Panc1 (cell line): ENCODE data around the gene PSMB5.

ENCODE experiments used
- CTCF ChIP-seq: fragments of 450-650 bp; IDR thresholded peaks from 2 replicates; pipeline ENCODE4 v1.5.1; 2017; ENCODE audit warnings: mild to moderate bottlenecking
- POLR2AphosphoS5 ChIP-seq: IDR thresholded peaks from 2 replicates; pipeline ENCODE4 v1.6.1; 2012; ENCODE audit warnings: mild to moderate bottlenecking, low read depth, low read length, moderate library complexity
- REST ChIP-seq, 2 experiments: IDR thresholded peaks; 2 replicates each; pipeline ENCODE4 v1.6.1; 2011 to 2012; ENCODE audit warnings: low read depth in 2 of 2, control low read depth in 1 of 2, low read length in 1 of 2, mild to moderate bottlenecking in 1 of 2, moderate library complexity in 1 of 2; ENCODE audit not compliant: insufficient read depth in 1 of 2
- SIN3A ChIP-seq: IDR thresholded peaks from 2 replicates; pipeline ENCODE4 v1.6.1; 2012; ENCODE audit warnings: low read depth, mild to moderate bottlenecking, low read length, moderate library complexity, borderline replicate concordance; ENCODE audit not compliant: insufficient read depth
- TCF7L2 ChIP-seq: IDR thresholded peaks from 2 replicates; pipeline ENCODE4 v1.6.1; 2011; ENCODE audit warnings: mild to moderate bottlenecking, low read depth, low read length, inconsistent platforms

GRCh38 chr14:23077962-23078361, 43.3 kb upstream of the PSMB5 start:
- no peak for TF ChIP-seq CTCF
- no peak for TF ChIP-seq POLR2AphosphoS5
- TF ChIP-seq SIN3A: no peak
- TF ChIP-seq REST (IDR thresholded peaks at IDR 0.05; ENCODE audit: insufficient read depth in 1 of 2, low read depth in 2 of 2, low read length in 1 of 2): no peak
- TF ChIP-seq TCF7L2: no peak
